Stimulated activated CD4-positive, alpha-beta T cell treated with anti-CD3 and anti-CD28 coated beads, Interleukin-2, amount 100 ng/mL, for 48 hours (primary cell): ENCODE results near the gene DEFB124.
"Not testable (repeated sequence)": the region's sequence is repeated elsewhere in the genome, so short reads cannot be mapped to it uniquely, and the experiment has no call there.

Experiments
- DNase-seq, 2 donors: peaks; one replicate each; pipeline ENCODE4 v3.0.0-alpha.2; 2020

DEFB124 gene

DNA sequence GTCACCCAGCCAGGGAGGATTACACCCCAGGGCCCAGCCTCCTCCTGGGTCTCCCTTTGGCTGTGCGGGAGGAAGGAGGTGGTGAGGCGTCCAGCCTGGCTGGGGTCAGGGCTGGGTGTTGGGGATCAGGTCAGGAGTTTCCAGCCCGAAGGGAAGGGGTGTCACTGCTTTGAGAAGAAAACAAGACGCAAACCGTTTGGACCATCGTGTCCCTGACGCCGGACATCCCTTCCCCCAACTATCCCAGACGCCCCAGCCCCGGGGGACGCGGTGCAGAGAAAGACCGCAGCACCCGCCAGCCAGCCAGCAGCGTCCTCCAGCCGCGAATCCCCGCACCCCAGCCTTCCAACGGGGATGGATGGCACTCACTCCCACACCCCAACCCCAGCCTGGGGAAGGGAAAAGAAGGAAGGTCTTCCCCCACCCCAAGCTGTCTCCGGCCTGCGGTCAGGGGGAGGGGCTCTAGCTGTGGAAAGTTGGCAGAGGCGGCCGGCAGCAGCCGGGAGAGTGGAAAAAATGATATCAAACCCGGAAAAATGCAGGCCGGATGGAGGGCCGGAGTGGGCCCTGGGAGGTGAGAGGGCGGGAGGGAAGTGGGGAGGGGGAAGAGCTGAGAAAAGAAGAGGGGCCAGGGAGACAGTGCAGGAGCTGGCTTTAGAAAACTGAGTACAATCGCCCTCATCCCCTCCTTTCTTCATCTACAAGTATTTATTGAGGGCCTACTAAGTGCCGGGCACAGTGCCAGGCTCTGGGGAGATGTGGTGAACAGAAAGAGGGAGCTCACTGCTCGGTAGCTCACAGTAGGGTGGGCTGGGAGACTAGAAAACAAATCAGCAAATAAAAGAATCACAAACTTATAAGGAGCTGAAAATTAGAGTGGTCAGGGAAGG, 10.8 kb upstream of the DEFB124 start:
- no peak for DNase-seq

DNA sequence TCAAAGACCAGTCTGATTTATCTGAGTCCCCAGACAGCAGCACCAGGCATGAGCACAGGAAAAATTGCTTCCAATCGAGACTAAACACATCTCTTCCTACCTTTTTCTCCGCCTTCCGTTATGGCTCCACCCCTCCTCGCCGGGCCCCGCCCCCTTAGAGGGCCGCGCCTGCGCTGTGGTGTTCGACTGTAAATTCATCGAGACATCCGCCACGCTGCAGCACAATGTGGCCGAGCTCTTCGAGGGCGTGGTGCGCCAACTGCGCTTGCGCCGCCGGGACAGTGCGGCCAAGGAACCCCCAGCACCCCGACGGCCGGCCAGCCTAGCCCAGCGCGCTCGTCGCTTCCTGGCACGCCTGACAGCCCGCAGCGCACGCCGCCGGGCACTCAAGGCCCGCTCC, 9.1 kb upstream of the DEFB124 start:
- DNase-seq = peak in 1 of 2 donors; percentile 16

DNA sequence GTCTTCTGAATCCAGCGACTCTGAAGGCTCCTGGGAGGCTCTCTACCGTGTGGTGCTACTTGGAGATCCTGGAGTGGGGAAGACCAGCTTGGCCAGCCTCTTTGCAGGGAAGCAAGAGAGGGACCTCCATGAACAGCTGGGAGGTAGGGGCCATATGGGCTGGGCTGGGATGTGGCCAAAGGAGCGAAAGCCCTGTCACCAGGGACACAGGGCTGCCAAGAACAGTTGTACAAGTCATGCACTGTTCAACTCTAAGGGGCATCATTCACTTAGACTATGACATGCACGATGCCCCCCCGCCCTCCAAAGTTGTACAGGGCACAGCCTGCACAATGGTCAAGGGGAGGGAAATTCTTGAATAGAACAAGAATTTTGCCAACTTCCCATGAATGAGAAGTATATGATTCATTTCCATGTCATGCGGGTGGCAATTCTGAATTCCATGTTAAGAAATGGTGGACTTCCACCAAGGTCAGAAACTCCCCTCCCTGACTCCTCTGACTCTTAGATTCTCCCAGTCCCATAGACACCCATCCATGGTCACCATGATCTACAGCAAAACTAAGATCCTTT, 1.8 kb upstream of the DEFB124 start:
- no peak for DNase-seq

DNA sequence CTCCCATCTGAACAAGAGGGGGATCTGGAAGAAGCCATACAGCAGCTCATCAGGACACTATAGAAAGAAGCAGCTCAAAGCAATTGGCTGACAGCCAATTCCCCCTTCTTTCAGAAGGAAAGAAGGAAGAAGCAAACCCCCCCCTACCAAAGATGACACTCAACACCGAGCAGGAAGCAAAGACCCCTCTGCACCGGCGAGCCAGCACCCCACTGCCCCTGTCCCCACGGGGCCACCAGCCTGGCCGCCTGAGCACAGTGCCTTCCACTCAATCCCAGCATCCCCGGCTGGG, 1.3 kb upstream of the DEFB124 start:
- no peak for DNase-seq

DNA sequence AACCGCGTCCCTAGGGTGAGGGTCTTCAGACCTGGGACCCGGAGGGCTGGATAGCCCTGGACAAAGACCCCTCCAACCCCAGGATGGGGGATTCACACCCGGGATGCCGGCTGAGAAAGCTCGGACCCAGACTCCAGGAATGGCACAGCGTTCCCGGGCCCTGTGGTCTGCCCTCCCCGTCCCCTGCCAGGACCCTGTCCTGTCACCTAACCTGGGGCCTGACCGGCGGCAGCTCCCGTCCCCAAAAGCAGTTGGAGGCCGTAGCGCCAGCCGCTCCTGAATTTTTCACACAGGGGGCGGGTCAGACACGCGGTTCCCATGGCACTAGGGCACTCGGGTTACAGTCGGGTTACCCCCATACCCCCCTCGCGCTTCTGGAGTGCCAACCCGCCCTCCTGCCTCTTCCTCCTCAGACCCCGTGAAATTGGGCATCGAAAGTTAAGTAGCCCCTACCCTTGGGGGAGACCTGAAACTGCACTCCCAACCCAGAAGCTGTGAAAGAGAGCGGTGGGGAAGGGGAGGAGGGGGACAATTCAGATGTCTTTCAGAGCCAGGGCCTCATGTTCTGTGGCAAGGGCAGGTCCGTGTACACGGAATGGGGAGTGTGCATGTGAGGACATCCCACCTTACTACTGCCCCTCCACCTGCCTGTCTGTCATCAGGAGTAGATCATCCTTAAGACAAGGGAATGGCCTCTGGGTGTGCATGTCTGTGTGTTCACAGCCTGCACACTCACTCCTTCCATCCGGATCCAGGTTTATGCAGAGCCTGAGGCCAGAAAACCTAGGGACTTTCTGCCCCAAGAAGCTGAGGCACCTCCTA, 756 bp upstream of the DEFB124 start:
- DNase-seq = no peak

DNA sequence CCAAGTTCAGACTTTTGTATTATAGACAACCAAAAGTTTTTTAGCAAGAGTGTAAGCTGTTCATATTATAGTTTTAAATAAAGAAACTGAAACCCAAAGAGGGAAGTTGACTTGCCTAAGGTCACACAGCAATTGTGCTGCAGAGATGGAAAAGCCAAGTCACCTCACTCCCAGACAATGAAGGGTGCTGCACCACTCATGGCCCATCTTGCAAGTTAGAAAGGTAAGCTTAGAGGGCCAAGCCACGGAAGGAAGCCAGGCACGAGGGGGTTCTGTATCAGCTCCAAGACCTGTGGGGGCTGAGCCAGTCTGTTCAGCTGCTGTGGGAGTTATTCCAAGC, 860 bp downstream of the DEFB124 start:
- no peak for DNase-seq

DNA sequence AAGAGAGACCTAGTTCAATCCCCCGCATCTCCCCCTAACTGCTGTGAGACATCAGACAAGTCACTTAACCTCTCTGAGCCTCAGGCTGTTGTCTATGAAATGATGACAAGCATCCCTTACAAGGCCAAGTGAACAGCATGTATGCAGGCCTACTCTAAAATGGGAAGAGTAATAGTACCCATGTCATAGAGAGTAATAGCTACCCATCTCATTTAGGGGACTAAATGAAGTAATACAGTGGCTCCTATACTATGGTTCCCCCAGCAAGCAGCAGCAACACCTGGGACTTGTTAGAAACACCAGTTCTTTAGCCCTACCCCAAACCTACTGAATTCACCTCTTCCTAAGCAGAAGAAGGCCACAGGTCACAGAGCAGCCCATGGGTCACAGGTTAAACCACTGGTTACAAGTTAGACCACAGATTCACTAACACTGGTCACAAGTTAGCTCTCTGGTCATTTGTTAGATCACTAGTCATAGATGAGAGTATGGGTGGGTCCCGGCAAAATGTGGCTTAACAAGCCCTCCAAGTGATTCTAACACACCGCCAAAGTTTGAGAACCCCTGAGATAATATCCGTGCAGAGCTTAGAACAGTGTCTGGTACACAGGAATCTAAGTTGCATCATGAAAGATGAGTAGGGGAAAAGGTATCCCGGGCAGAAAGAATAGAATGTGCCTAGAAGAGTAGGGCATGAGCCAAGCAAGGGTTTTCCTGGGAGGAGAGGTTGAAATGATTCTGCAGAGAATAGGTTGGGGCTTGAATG, 1.4 kb downstream of the DEFB124 start:
- no peak for DNase-seq

DNA sequence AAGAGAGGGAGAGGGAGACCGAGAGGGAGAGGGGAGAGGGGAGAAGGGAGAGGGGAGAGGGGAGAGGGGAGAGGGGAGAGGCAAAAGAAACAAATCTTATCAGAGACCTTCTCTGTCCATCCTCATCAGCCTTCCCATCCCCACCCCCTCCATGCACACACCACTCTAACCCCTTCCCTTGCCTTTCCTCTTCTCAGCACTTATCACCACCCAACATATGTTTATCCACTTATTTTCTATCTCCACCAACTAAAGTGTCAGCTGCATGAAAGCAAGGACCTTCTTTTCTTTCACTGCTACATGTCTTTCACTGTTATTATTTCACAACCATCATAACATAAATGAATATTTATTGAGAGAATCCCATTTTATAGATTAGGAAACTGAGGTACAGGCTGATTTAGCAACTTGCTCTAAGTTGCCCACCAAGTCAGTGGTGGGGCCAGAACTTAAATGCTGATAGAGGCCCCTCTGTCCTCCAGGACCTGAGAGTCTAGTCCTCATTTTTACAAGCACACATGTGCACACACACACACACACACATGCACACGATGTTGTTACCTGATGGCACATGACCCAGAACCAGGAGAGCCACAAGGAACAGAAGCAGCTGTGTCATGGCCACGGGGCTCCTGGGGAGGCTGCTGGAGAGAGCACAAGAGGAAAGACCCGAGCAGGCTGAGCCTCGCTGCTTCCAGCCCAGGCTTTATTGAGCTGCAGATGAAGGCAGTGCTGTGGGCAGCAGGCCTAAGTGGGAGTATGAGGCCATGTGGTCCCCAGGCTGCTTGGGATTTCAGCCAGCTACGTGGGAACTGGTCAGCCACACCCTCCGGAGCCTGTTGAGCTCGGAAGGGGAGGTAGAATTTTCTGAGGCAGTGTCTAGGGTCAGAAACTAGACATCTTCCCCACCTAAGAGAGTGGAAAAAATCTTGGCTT, 2.3 kb downstream of the DEFB124 start:
- no peak for DNase-seq

DNA sequence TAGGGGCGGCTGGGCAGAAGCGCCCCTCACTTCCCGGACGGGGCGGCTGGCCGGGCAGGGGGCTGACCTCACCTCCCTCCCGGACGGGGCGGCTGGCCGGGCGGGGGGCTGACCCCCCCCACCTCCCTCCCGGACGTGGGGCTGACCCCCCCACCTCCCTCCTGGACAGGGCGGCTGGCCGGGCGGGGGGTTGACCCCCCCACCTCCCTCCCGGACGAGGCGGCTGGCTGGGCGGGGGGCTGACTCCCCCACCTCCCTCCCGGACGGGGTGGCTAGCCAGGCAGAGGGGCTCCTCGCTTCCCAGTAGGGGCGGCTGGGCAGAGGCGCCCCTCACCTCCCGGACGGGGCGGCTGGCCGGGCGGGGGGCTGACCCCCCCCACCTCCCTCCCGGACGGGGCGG, 4.0 kb downstream of the DEFB124 start:
- DNase-seq = not testable (repeated sequence)

DNA sequence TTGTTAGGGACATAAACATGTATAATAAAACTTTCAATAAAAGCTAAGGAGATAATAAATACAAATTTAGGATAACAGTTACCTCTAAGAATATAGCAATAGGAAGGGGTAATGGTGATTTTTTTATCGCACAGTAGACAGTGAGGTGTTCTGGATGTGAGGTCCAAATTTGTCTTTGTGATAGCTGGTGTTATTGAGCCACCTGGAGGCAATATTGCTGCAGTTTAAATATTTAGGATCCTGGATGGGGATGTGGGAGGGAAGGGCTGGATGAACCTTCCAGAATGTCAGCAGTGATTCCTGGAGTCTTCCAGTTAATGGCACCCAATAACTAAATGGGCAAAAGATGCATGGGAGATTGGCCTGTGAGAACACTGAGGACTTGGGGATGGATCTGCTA, 20.6 kb downstream of the DEFB124 start:
- no peak for DNase-seq

DNA sequence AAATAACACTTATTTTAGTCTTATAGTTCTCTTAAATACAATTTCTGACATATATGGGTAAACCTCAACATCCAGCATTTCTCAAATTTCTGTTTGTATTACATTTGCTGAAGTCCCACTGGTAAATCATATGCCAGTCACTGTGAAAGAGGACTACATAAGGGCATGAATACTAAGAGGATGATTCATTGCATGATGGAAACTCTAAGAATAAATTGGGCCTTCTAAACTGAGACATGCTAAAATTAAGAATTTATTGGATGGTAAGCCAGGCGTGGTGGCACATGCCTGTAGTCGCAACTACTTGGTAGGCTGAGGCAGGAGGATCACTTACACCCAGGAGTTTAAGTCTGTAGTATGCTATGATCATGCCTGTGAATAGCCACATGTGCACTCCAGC, 22.4 kb downstream of the DEFB124 start:
- no peak for DNase-seq

DNA sequence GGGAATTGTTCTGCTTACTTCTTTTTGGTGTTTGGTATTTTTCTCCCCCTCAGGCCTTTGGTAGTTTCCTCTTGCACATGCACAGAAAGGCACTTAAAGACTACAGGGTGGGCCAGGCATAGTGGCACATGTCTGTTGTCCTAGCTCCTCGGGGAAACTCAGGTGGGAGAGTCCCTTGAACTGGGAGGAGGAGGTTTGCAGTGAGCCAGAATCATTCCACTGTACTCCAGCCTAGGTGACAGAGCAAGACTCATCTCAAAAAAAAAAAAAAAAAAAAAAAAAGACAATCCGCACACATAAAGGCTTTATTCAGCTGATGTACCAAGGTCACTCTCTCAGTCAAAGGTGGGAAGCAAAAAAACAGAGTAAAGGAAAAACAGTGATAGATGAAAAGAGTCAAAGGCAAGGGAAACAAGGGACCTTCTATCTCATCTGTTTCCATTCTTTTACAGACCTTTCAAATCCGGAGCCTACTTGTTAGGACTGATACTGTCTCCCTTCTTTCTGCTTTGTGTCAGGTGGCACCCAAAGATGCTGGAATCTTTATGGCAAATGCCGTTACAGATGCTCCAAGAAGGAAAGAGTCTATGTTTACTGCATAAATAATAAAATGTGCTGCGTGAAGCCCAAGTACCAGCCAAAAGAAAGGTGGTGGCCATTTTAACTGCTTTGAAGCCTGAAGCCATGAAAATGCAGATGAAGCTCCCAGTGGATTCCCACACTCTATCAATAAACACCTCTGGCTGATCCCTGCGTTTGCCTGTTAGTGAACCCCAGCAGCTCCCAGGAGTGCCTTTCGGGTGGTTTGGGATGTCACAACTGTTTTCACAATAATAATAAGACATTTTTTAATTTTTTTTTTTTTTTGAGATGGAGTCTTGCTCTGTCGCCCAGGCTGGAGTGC, 25.2 kb downstream of the DEFB124 start:
- DNase-seq = no peak

DNA sequence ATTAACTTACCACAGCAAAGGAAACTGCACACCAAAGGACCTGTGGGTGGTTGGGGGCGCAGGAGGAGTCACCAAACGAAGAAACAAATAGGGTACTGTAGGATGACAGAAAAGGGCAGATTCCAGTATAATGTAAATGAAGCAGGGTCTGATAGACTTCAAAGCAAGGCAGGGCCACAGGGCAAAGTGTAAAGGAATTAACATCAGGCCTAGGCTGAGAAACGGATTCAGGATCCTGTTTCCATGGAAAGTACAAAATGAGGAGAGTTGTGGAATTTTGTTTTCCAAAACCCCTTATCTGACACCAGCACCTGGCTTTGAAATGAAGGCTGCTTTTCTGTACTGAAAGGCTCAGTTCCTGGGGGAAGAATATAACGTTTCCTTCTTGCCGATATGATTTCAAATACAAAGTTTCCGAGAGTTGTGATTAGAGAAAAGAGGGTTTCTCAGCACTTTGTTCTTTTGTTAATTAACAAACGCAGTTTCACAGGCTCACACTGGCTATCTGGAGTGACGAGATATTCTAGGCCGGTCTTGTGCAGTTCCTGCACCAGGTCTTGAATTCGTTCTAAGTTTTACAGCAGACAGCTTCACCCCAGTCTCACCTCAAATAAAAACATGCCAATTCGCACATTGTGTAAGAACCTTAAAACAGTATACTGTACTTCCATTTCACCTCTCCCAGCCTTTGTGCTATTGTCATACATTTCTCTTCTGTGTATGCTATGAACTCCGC, 28.7 kb downstream of the DEFB124 start:
- no peak for DNase-seq

DNA sequence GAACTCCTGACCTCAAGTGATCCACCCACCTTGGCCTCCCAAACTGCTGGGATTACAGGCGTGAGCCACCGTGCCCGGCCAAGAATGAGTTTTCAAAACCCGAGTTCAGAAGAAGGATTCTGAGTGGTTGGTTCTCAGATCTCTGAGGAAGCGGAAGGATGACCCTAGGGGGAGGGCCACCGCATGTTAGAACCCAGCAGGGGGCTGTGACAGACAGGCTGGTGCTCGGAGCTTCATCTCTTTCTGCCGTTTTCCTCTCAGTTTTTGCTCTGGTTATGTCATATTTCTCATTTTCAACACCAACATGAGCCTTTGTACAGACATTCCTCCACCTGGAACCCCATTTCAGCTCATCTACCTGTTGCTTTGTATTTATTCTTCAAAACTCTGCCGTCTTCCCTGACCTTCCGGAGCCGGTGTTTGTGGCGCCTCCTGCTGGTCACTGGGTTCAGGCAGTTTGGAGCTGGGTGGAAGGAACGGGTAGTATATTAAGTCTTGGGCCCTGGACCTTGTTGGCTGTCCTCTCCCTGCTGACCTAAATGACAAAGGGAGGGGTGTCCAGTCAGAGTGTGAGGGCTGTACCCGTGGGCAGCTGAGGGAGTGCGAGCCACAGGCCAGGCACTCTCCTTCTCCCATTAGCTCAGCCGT, 34.8 kb downstream of the DEFB124 start, which contains the start of gene DEFB123:
TSS of gene DEFB123 (plus strand) at position 621 of the 648 bp plus-strand sequence. CDS start 67 bp downstream, outside the sequence.
- DNase-seq = peak; percentile 7 to 27

DNA sequence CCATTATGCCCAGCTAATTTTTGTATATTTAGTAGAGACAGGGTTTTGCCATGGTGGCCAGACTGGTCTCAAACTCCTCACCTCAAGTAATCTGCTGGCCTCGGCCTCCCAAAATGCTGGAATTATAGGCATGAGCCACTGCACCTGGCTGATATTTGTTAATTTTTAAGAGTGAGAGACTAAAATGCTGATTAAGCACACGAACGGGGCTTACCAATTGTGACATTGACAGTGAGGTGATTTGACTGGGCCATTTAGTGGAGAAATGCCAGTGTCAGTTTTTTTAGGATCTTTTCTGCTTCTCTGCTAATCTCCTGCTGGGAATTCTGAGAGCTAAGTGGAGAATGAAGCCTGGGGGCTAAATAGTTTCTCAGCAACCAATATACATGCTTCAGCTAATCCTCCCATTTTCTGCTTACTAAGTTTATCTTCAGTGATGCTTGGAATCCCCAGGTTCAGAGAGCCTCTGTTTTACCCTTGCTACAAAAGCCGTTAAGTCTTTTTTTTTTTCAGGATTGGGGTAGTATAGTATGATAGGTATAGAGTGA, 44.3 kb downstream of the DEFB124 start:
- DNase-seq = no peak

DNA sequence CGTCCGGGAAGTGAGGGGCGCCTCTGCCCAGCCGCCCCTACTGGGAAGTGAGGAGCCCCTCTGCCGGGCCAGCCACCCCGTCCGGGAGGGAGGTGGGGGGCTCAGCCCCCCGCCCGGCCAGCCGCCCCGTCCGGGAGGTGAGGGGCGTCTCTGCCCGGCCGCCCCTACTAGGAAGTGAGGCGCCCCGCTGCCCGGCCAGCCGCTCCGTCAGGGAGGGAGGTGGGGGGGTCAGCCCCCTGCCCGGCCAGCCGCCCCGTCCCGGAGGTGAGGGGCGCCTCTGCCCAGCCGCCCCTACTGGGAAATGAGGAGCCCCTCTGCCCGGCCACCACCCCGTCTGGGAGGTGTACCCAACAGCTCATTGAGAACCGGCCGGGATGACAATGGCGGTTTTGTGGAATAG, 47.4 kb downstream of the DEFB124 start:
- DNase-seq = not testable (repeated sequence)

DNA sequence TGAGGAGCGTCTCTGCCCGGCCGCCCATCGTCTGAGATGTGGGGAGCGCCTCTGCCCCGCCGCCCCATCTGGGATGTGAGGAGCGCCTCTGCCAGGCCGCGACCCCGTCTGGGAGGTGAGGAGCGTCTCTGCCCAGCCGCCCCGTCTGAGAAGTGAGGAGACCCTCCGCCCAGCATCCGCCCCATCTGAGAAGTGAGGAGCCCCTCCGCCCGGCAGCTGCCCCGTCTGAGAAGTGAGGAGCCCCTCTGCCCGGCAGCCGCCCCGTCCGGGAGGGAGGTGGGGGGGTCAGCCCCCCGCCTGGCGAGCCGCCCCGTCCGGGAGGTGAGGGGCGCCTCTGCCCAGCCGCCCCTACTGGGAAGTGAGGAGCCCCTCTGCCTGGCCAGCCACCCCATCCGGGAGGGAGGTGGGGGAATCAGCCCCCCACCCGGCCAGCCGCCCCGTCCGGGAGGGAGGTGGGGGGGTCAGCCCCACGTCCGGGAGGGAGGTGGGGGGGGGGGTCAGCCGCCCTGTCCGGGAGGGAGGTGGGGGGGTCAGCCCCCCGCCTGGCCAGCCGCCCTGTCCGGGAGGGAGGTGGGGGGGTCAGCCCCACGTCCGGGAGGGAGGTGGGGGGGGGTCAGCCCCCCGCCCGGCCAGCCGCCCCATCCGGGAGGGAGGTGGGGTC, 47.9 kb downstream of the DEFB124 start:
- not testable (repeated sequence) for DNase-seq

DNA sequence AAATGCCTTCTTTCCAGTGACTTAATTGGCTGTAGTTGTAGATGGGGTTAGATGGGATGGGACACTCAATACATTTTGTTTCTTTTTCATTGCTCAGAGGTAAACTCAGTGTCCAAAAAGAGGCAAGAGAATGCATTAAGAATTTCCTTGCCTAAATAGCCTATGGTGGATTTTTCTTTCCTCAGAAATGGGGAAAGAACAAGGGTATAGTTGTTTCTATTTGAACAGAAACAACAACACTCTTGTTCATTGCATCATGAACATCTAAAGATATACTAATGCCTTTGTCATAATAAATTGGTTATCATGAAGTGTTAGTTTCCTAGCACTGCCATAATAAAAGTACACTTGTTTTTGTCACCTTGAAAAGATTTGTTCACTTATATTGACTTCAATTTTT, 49.1 kb downstream of the DEFB124 start:
- DNase-seq = no peak

DNA sequence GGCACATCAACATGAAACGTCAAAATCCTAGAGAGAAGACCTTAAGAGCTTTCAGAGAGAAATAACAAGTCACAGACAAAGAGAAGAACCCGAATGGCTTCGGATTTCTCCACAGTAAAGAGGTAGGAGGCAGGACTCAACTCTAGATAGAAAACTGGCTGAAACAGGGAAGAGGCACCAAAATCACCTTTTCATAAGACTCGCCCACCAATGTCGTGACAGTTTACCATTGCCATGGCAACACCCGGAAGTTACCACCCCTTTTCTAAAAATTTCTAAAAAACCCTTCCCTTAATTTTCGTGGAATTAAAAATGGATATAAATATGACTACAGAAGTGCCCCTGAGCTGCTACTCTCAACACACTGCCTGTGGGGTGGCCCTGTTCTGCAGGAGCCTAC, 56.6 kb downstream of the DEFB124 start:
- DNase-seq = no peak
